Common myeloid progenitor, CD34-positive (primary cell): ENCODE data around the gene TSPOAP1.

Experiments
- CTCF ChIA-PET: fragments of 350-600 bp; sonication (Branson Sonifier 250); formaldehyde crosslinking; loops from one replicate; lab custom pipeline; 2021; ENCODE audit warnings: antibody characterized with exemption; lab: Charles Lee
- POLR2A ChIA-PET: fragments of 350-600 bp; sonication (Branson Sonifier 250); formaldehyde crosslinking; loops from one replicate; lab custom pipeline; 2021; ENCODE audit warnings: antibody characterized with exemption; lab: Charles Lee
- DNase-seq, 3 donors: peaks; one replicate each; pipeline versions ENCODE4 v3.0.0 to v3.0.0-alpha.2; 2013
- H3K27ac ChIP-seq, 2 experiments: 1 replicate in 1 of 2; 2 replicates in 1 of 2; pipeline ENCODE4 v1.7.0; 2013; ENCODE audit warnings: inconsistent platforms in 2 of 2, low read length in 2 of 2, mild to moderate bottlenecking in 2 of 2, low read depth in 1 of 2, moderate library complexity in 1 of 2; ENCODE audit not compliant: severe bottlenecking in 2 of 2, insufficient read depth in 1 of 2, poor library complexity in 1 of 2
- H3K27me3 ChIP-seq, 5 experiments: replicated peaks in 2 of 5; 1 replicate in 3 of 5; 2 replicates in 2 of 5; pipeline versions ENCODE4 v1.6.1 to v1.7.0; 2013; ENCODE audit warnings: low read length in 4 of 5, mild to moderate bottlenecking in 2 of 5, moderate library complexity in 2 of 5, inconsistent platforms in 1 of 5; ENCODE audit not compliant: insufficient read depth in 5 of 5, control insufficient read depth in 4 of 5
- H3K36me3 ChIP-seq, 4 experiments: 1 replicate in 2 of 4; 2 replicates in 2 of 4; pipeline versions ENCODE4 v1.6.1 to v1.7.0; 2013; ENCODE audit warnings: low read length in 3 of 4, control low read depth in 1 of 4, mild to moderate bottlenecking in 1 of 4; ENCODE audit not compliant: control insufficient read depth in 4 of 4, insufficient read depth in 4 of 4
- H3K4me1 ChIP-seq, 4 experiments: 1 replicate in 3 of 4; 2 replicates in 1 of 4; pipeline versions ENCODE4 v1.6.1 to v1.7.1; 2013; ENCODE audit warnings: low read length in 3 of 4, mild to moderate bottlenecking in 3 of 4, control low read depth in 1 of 4, inconsistent platforms in 1 of 4, moderate library complexity in 1 of 4; ENCODE audit not compliant: control insufficient read depth in 4 of 4, insufficient read depth in 4 of 4; ENCODE audit errors: control extremely low read depth in 1 of 4
- H3K4me3 ChIP-seq, 7 experiments: 1 replicate in 4 of 7; 2 replicates in 3 of 7; pipeline versions ENCODE4 v1.5.1 to v1.7.0; 2013; ENCODE audit warnings: mild to moderate bottlenecking in 7 of 7, low read length in 6 of 7, moderate library complexity in 6 of 7, inconsistent platforms in 2 of 7, low read depth in 2 of 7, control low read depth in 1 of 7; ENCODE audit not compliant: insufficient read depth in 4 of 7, control insufficient read depth in 1 of 7; ENCODE audit errors: extremely low read depth in 1 of 7
- H3K9me3 ChIP-seq, 5 experiments: 1 replicate in 4 of 5; 2 replicates in 1 of 5; pipeline versions ENCODE4 v1.6.1 to v1.7.1; 2013; ENCODE audit warnings: low read length in 4 of 5, mild to moderate bottlenecking in 2 of 5, inconsistent platforms in 1 of 5, low read depth in 1 of 5, moderate library complexity in 1 of 5; ENCODE audit not compliant: control insufficient read depth in 4 of 5, insufficient read depth in 2 of 5; ENCODE audit errors: control extremely low read depth in 1 of 5
- WGBS: methylation state at CpG from one replicate; pipeline ENCODE4 v1.1.5; 2013; ENCODE audit not compliant: insufficient coverage; 5-methylcytosine and 5-hydroxymethylcytosine counted together

Gene TSPOAP1

DNA sequence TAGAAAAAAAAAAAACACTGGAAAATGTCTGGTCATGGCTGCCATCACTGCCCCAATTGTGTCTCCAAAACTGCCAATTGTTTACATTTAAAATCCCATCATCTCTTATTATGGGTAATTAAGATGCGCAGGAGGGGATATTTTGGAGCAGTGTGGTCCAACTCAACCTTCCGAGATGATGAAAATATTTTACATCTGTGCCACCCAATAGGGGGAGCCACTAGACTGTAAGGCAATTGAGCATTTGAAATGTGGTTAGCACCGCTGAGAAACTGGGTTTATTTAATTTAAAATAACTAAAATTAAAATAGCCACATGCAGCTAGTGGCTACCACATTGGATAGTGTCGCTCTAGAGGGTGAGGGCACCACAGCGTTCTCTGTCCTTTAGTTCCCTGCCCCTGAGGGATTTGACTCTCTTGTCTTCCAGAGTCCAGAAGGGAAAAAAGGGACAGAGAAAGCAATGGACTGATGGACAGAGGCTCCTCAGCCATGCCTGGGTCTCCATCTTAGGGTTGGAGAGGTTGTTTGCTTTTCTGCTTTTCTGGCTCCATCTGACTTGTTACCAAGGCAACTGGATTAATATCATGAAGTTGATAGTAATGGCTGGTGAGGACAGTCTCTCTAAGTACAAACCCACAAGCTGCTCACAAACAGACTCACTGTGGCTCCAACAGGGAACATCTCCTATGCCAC, 51.3 kb downstream of the TSPOAP1 start:
- no peaks in the 10 kb centered on the region for H3K9me3 ChIP-seq
- 100% methylated on average over 2 of the region's 5 CpGs for WGBS
- H3K4me3 ChIP-seq, result peak overlapping the region in 1 of 7 experiments; percentile 64
- POLR2A ChIA-PET, result no interaction called here
- H3K36me3 ChIP-seq, result peaks cover 0 to 54% (median 0%) of the 10 kb centered on the region in 4 experiments
- peak; percentile 34 to 77 (median 72) for DNase-seq
- CTCF ChIA-PET, result interaction anchor here (0.9 to 2.9 kb wide), 9 partner anchors 13 to 68 kb away, joined by 3 to 16 read pairs (median 3); no protein-coding TSS in a partner anchor
- no peaks in the 10 kb centered on the region for H3K27me3 ChIP-seq
- H3K27ac ChIP-seq, result no peak overlapping the region
- H3K4me1 ChIP-seq, result peaks cover 0 to 64% (median 37%) of the 10 kb centered on the region in 4 experiments

DNA sequence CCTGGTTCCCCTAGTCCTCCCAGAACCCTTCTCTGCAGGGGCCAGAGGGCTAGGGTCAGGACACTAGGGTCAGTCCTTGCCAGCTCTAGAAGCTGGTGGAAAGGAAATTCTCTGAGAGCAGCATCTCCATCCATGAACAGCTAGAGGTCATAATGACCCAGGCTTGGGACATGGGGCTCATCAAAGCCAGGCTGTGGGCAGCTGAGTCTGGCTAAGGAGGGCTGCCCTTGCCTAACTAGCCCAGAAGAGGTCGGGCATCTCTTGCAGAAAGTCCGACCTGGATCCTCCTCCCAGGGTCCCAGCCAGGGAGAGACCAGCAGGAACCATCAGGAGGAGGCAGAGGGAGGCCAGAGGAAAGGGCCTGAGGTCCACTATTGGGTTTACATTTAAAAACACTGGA, 52.2 kb downstream of the TSPOAP1 start:
- H3K27me3 ChIP-seq, result no peaks in the 10 kb centered on the region
- ChIA-PET POLR2A (no interaction called here), CTCF (interaction anchor here (0.6 to 2.9 kb wide), 11 partner anchors 10 to 75 kb away, joined by 3 to 16 read pairs (median 4); partner anchors contain the start of gene SUPT4H1)
- WGBS, result 81% methylated on average over 2 of the region's 2 CpGs
- no peak for DNase-seq
- H3K4me1 ChIP-seq, result peaks cover 0 to 57% (median 29%) of the 10 kb centered on the region in 4 experiments
- H3K36me3 ChIP-seq, result peaks cover 0 to 62% (median 0%) of the 10 kb centered on the region in 4 experiments
- H3K27ac ChIP-seq, result no peak overlapping the region
- H3K9me3 ChIP-seq, result no peaks in the 10 kb centered on the region
- H3K4me3 ChIP-seq, result peak overlapping the region in 1 of 7 experiments; percentile 64

DNA sequence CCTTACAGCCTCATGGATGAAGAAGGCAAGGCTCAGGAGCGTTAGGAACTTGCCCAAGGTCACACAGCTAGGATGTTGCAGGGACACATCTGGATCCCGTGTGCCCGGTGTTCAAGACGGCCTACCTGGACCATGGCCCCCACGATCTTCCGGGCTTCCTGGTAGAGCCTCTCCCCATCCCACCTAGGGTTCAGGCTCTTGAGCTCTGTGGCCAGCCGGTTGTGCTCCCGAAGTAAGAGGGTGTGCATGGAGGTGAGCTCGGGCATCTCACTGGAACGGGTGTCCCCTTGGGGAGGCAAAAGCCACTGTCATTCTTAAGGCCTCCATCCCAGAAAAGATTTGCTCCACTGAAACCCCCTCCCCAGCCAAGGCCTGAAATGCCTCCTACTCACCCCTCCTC, 53.2 kb downstream of the TSPOAP1 start:
- 90% methylated on average over 6 of the region's 10 CpGs for WGBS
- ChIA-PET CTCF (interaction anchor here (0.6 to 2.9 kb wide), 10 partner anchors 12 to 798 kb away, joined by 3 to 16 read pairs (median 4); partner anchors contain the start of gene SUPT4H1), POLR2A (no interaction called here)
- H3K4me1 ChIP-seq, result peaks cover 0 to 47% (median 23%) of the 10 kb centered on the region in 4 experiments
- H3K9me3 ChIP-seq, result no peaks in the 10 kb centered on the region
- no peak for DNase-seq
- H3K4me3 ChIP-seq, result peak overlapping the region in 1 of 7 experiments; percentile 64
- no peak overlapping the region for H3K27ac ChIP-seq
- H3K27me3 ChIP-seq, result no peaks in the 10 kb centered on the region
- peaks cover 0 to 72% (median 0%) of the 10 kb centered on the region in 4 experiments for H3K36me3 ChIP-seq

DNA sequence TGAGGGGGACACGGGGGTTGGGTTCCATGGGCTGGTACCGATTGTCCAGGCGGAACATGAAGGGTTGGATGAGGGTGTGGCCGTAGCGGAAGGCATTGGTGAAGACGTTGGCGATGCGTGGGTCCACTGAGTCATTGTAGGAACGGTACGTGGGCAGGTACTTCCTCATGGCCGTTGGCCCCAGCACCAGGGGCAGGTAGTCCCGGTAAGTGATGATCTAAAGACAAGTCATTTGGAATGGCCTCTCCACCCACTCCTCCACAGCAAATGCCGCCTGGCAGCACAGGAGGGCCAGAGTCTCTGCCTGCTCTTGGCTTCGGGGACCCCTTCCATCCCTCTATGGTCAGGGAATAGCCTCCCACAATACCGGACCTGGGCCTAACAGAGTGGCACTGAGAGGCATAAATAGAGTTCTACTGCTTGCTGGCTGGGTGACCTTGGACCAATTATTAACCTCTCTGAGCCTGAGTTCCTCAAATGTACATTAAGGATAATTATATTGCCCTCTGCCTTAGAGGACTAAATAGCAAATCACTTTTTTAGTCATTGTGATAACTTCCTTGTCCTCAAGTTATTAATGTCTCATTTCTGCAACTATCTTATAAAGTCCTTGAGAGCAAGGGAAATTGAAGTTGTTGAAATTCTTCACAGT, 55.0 kb downstream of the TSPOAP1 start:
- WGBS, result 85% methylated on average over 15 of the region's 15 CpGs
- Histone ChIP-seq H3K4me1 (peaks cover 0 to 29% (median 7%) of the 10 kb centered on the region in 4 experiments), H3K36me3 (peaks cover 0 to 75% (median 2%) of the 10 kb centered on the region in 4 experiments), H3K27ac (no peak overlapping the region), H3K27me3 (no peaks in the 10 kb centered on the region), H3K9me3 (no peaks in the 10 kb centered on the region), H3K4me3 (peak overlapping the region in 1 of 7 experiments; percentile 42)
- no peak for DNase-seq
- CTCF ChIA-PET, result no interaction called here
- POLR2A ChIA-PET, result no interaction called here

DNA sequence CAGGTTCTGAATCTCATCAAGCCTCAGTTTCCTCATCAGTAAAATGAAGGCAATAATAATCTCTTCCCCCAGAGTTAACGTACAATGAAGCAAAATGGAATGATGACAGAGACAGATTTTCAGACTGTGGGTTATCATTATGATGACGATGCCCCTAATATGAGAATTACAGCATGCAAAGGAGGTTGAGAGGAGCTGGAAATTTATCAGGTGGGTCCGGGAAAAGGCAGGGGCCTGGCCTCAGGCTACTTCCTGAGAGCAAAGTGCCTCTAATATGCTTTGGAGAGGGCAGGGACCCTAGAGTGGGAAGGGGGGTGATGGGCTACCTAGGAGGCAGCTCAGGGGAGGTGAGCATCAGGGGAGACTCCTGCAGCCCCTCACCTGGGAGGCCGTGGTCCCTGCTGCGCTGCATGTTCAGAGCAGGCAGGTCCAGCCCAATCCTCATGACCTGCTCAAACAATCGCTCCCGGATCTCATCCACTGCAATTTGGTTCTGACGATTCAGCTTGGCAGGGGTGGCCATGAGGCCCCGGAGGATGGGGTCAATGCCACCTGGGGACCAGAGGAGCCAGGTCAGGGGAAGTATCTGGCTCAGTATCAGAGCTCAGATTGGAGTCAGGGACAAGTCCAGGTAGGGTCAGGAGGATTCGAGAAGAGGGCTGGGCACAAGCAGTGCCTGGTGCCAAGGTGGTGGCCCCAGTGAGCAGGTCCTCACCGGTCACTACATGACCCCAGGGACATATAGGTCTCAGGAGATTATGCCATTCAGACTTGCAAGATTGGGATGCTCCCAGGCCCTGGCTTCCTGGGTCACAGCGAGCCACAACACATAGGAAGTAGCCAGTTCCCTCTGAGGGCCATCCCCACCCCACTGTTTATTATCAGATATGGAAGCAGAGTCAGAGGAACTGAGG, 56.0 kb downstream of the TSPOAP1 start:
- no peak for DNase-seq
- CTCF ChIA-PET, result interaction anchor here (1.8 kb wide), 1 partner anchor 23 kb away, joined by 6 read pairs; no protein-coding TSS in a partner anchor
- Histone ChIP-seq H3K4me3 (peak overlapping the region in 1 of 7 experiments; percentile 42), H3K27ac (no peak overlapping the region), H3K9me3 (no peaks in the 10 kb centered on the region), H3K36me3 (peaks cover 0 to 67% (median 2%) of the 10 kb centered on the region in 4 experiments), H3K27me3 (no peaks in the 10 kb centered on the region), H3K4me1 (peaks cover 0 to 21% (median 3%) of the 10 kb centered on the region in 4 experiments)
- 96% methylated on average over 11 of the region's 12 CpGs for WGBS
- POLR2A ChIA-PET, result no interaction called here

DNA sequence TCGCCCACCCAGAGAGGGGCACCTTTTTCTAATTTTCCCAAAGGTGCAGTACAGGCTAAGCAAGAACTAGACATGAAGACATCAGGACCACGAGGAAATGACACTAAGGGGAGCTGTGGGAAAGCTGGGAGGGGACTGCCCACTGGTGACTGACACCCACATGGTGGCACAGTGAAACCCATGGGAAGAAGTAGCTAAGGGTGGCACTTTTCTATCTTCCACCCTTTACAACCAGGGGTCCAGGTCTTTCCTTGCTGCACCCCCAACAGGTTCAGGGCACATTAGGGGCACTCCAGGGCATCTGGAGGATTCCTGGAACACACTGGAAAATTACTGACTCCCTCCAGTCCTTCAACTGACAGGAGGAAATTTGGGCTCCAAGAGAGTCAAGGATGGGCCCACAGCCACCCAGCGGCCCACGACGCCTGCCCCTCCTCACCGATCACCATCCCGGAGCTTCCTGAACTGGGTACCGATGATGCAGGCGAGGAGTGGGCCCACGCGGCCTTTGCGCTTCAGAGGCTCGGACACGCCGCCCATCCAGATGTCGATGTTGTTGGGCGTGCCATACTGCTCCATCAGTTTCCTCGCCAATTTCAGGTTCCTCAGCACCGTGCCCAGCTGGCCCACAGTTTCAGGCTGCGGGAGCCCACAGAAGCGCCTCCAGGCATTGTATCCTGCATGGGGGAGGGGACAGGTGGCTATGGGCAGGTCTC, 57.2 kb downstream of the TSPOAP1 start:
- Histone ChIP-seq H3K9me3 (no peaks in the 10 kb centered on the region), H3K27me3 (no peaks in the 10 kb centered on the region), H3K4me1 (peaks cover 0 to 20% (median 0%) of the 10 kb centered on the region in 4 experiments), H3K36me3 (peaks cover 0 to 62% (median 2%) of the 10 kb centered on the region in 4 experiments), H3K4me3 (peak overlapping the region in 1 of 7 experiments; percentile 30), H3K27ac (no peak overlapping the region)
- CTCF ChIA-PET, result interaction anchor here (1.8 kb wide), 1 partner anchor 21 kb away, joined by 6 read pairs; no protein-coding TSS in a partner anchor
- POLR2A ChIA-PET, result no interaction called here
- DNase-seq, result no peak
- 95% methylated on average over 21 of the region's 21 CpGs for WGBS
